GM12878 (cell line): ENCODE results near the gene CCL16. TPM values are rescaled to one million over a fixed set of nuclear protein-coding genes. Genes with fewer than 3 reads are reported as not detected.

Experiments used
- ATAC-seq: fragments of 200-7000 bp; cut with Tn5 transposase; 3 replicates; pipeline ENCODE4 v1.9.1; 2020; ENCODE audit warnings: mild to moderate bottlenecking, moderate library complexity
- BruUV-seq: library from RNA; stranded (reverse); fragments of 400-500 nt; replicated peaks from 2 replicates; lab custom pipeline; 2021; lab: Mats Ljungman, UMichigan
- CTCF ChIA-PET: fragments of 300-600 bp; sonication (Branson Sonifier 250); formaldehyde crosslinking; extraction: SDS; loops from one replicate; lab custom pipeline; 2021; ENCODE audit warnings: inconsistent platforms; lab: Yijun Ruan, JAX
- POLR2A ChIA-PET: fragments of 350-600 bp; formaldehyde crosslinking; extraction: SDS; loops from one replicate; lab custom pipeline; 2021; ENCODE audit warnings: inconsistent platforms; lab: Charles Lee
- RAD21 ChIA-PET: fragments of 300-600 bp; sonication (Branson Sonifier 250); formaldehyde crosslinking; loops from one replicate; lab custom pipeline; 2023; ENCODE audit warnings: antibody characterized with exemption; ENCODE audit not compliant: unreplicated experiment; lab: Charles Lee
- SMC1A ChIA-PET: fragments of 300-600 bp; sonication (Branson Sonifier 250); formaldehyde crosslinking; loops from one replicate; lab custom pipeline; 2023; ENCODE audit not compliant: unreplicated experiment, uncharacterized antibody; lab: Charles Lee
- DNase-seq: peaks from one replicate; pipeline ENCODE4 v3.0.0-alpha.2; 2011; ENCODE audit warnings: low read depth, low spot score
- FAIRE-seq: peaks from 3 replicates; lab custom pipeline; 2011; peaks lifted over from hg19 to GRCh38; lab: Jason Lieb, UNC
- H2AFZ ChIP-seq: 2 replicates; pipeline ENCODE4 v1.6.0; 2011; ENCODE audit warnings: low read depth, low read length, control low read depth; ENCODE audit not compliant: control insufficient read depth
- H3K27ac ChIP-seq: 2 replicates; pipeline ENCODE4 v1.5.1; 2011; ENCODE audit warnings: control low read depth; ENCODE audit not compliant: control insufficient read depth, insufficient read depth
- H3K27me3 ChIP-seq, 2 experiments: replicated peaks in 1 of 2; 2 replicates each; pipeline versions ENCODE4 v1.6.0 to v1.6.1; 2011; ENCODE audit warnings: low read length in 1 of 2; ENCODE audit not compliant: control insufficient read depth in 2 of 2, insufficient read depth in 2 of 2
- H3K36me3 ChIP-seq, 2 experiments: 2 replicates each; pipeline ENCODE4 v1.5.1; 2011; ENCODE audit warnings: low read length in 1 of 2; ENCODE audit not compliant: control insufficient read depth in 2 of 2, insufficient read depth in 2 of 2
- H3K4me1 ChIP-seq: 2 replicates; pipeline ENCODE4 v1.6.1; 2011; ENCODE audit warnings: mild to moderate bottlenecking, low read length, moderate library complexity, mixed read lengths; ENCODE audit not compliant: control insufficient read depth, insufficient read depth
- H3K4me2 ChIP-seq: 2 replicates; pipeline ENCODE4 v1.6.0; 2011; ENCODE audit warnings: control low read depth; ENCODE audit not compliant: control insufficient read depth, insufficient read depth
- H3K4me3 ChIP-seq: fragments of 200-600 bp; sonication (generic); 2 replicates; pipeline ENCODE4 v1.5.1; 2016
- H3K79me2 ChIP-seq: 2 replicates; pipeline ENCODE4 v1.6.0; 2011; ENCODE audit warnings: low read length; ENCODE audit not compliant: control insufficient read depth, insufficient read depth
- H3K9ac ChIP-seq: 2 replicates; pipeline ENCODE4 v1.8.0; 2011; ENCODE audit warnings: low read length, control low read depth, mixed read lengths; ENCODE audit not compliant: control insufficient read depth, insufficient read depth
- H3K9me3 ChIP-seq: replicated peaks from 3 replicates; pipeline ENCODE4 v1.5.1; 2011; ENCODE audit warnings: mild to moderate bottlenecking, low read length; ENCODE audit not compliant: control insufficient read depth, insufficient read depth
- H4K20me1 ChIP-seq: 2 replicates; pipeline ENCODE4 v1.6.0; 2011; ENCODE audit not compliant: control insufficient read depth, insufficient read depth
- ATF2 ChIP-seq: IDR thresholded peaks from 2 replicates; pipeline ENCODE4 v1.6.1; 2012; ENCODE audit warnings: low read length, inconsistent platforms
- CHD4 ChIP-seq: fragments of 200-600 bp; sonication (generic); IDR thresholded peaks from 2 replicates; pipeline ENCODE4 v1.6.1; 2016; ENCODE audit warnings: mild to moderate bottlenecking
- CUX1 ChIP-seq: IDR thresholded peaks from 2 replicates; pipeline ENCODE4 v1.6.1; 2012; ENCODE audit warnings: improper control_type of control experiment, low read depth, low read length; ENCODE audit not compliant: insufficient replicate concordance
- GABPA ChIP-seq: IDR thresholded peaks from 2 replicates; pipeline ENCODE4 v1.6.1; 2014; ENCODE audit warnings: antibody characterized with exemption, low read depth, mild to moderate bottlenecking, inconsistent platforms
- PKNOX1 ChIP-seq: fragments of 450-650 bp; IDR thresholded peaks from 2 replicates; pipeline ENCODE4 v1.6.1; 2016; ENCODE audit warnings: mild to moderate bottlenecking
- PML ChIP-seq: IDR thresholded peaks from 2 replicates; pipeline ENCODE4 v1.6.1; 2012; ENCODE audit warnings: low read length, inconsistent platforms
- RBBP5 ChIP-seq: fragments of 200-600 bp; sonication (generic); conservative IDR thresholded peaks from 2 replicates; pipeline ENCODE4 v1.6.1; 2016
- SUZ12 ChIP-seq: fragments of 200-600 bp; sonication (generic); IDR thresholded peaks from one replicate; pipeline ENCODE4 v1.6.1; 2018; ENCODE audit warnings: antibody characterized with exemption, mild to moderate bottlenecking; ENCODE audit not compliant: unreplicated experiment
- WGBS: methylation state at CpG from one replicate; pipeline ENCODE4 v1.1.6; 2016; ENCODE audit warnings: low lambda C conversion rate; ENCODE audit not compliant: insufficient replicate concordance, insufficient coverage; ENCODE audit errors: missing lambda C conversion rate; 5-methylcytosine and 5-hydroxymethylcytosine counted together
- in situ Hi-C: fragments of 300-500 bp; cut with MboI; formaldehyde crosslinking; loops from 9 replicates; pipeline ENCODE4 v1.14.3; 2018; ENCODE audit warnings: mixed read lengths
- intact Hi-C: fragments of 100-400 bp; cut with micrococcal nuclease; formaldehyde crosslinking; loops from one replicate; pipeline ENCODE4 v1.14.2; 2022; ENCODE audit not compliant: unreplicated experiment
- polyA plus RNA-seq, 11 experiments: library from polyadenylated mRNA; depleted of rRNA in 4 of 11; unstranded in 6 of 11; stranded (reverse) in 5 of 11; fragments of >200 nt; fragmentation: Nextera tagmentation in 4 of 11; fragmentation: Illumina TruSeq in 1 of 11; extraction: Ambion mirVana in 4 of 11; extraction: Trizol in 1 of 11; gene quantifications; 1 replicate in 1 of 11; 2 replicates in 10 of 11; pipeline versions ENCODE4 v1.2.1 to v1.2.3, GENCODE V29; 2011 to 2016; ENCODE audit warnings: inconsistent platforms in 2 of 11, missing spikeins in 2 of 11, low read depth in 1 of 11
- total RNA-seq, 4 experiments: library from RNA; depleted of rRNA in 3 of 4; stranded (reverse); fragments of >200 nt in 3 of 4; fragmentation: Illumina TruSeq in 1 of 4; extraction: Trizol in 1 of 4; gene quantifications; 2 replicates each; pipeline versions ENCODE4 v1.2.1 to v1.2.3, GENCODE V29; 2013 to 2021

CCL16 gene
- total and polyA plus RNA-seq, 10 of the 15 experiments (the other 5 are each of a cell fraction or from before 2014, with no cell fraction given) = not detected

- no peak for TF ChIP-seq PML
- no peak for TF ChIP-seq PKNOX1
- TF ChIP-seq CHD4 = no peak
- TF ChIP-seq, all 136 proteins: peak for 0
These were observed 8.4 kb downstream of the CCL16 start (continued) for GRCh38 chr17:35972945-35973332.

DNA sequence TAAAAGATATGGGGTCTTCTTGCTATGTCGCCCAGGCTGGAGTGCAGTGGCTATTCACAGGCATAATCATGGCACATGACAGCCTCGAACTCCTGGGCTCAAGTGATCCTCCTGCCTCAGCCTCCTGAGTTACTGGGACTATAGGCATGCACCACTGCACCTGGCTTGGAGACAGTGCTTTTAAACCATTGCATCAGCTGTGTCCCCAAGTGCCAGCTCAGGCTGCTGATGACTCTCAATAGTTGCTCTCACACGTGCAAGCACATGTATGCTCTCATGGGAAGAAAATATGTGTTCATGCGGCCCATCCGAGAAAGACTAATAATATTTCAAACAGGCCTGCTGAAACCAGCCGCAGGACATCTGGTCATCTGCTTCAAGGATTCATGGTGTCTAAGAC lies 8.8 kb downstream of the CCL16 start:
- Histone ChIP-seq H3K4me1 (peaks cover 3% of the 10 kb centered on the region; the same call in 1 of the 2 replicates), H3K27me3 (no peaks in the 10 kb centered on the region), H2AFZ (no peak overlapping the region), H3K9me3 (no peaks in the 10 kb centered on the region), H3K4me3 (no peak overlapping the region), H3K27ac (no peak overlapping the region), H3K4me2 (no peak overlapping the region), H4K20me1 (no peaks in the 10 kb centered on the region), H3K9ac (no peak overlapping the region), H3K36me3 (no peaks in the 10 kb centered on the region), H3K79me2 (no peaks in the 10 kb centered on the region)
- intact Hi-C loops (no loop called here), in situ Hi-C loops (loop anchor here (5.0 kb wide), 3 partner anchors 100 to 515 kb away; partner anchors contain the start of gene ZNHIT3)
- CTCF ChIA-PET = interaction anchor here (1.0 to 19.0 kb wide), 8 partner anchors 9 to 513 kb away, joined by 3 to 622 read pairs (median 6); partner anchors contain the start of gene CCL16
- ATAC-seq (no peak), FAIRE-seq (no peak), DNase-seq (no peak)
- POLR2A ChIA-PET = interaction anchor here (1.0 kb wide), 1 partner anchor 11 kb away, joined by 5 read pairs; no protein-coding TSS in a partner anchor
- RAD21 ChIA-PET = interaction anchor here (1.0 to 17.2 kb wide), 5 partner anchors 10 to 176 kb away, joined by 3 to 342 read pairs (median 19); no protein-coding TSS in a partner anchor
- TF ChIP-seq GABPA (no peak), SUZ12 (no peak), CUX1 (no peak), ATF2 (no peak), RBBP5 (no peak)
- SMC1A ChIA-PET = interaction anchor here (0.9 to 17.2 kb wide), 6 partner anchors 10 to 177 kb away, joined by 3 to 485 read pairs (median 7); no protein-coding TSS in a partner anchor
- 68% methylated on average over 6 of the region's 6 CpGs for WGBS
- no TSS peak for BruUV-seq
